Measurements from ENCODE around the gene ZFAND2B.
"Not testable (repeated sequence)": the region's sequence is repeated elsewhere in the genome, so short reads cannot be mapped to it uniquely, and the experiment has no call there.

ZFAND2B gene

DNA sequence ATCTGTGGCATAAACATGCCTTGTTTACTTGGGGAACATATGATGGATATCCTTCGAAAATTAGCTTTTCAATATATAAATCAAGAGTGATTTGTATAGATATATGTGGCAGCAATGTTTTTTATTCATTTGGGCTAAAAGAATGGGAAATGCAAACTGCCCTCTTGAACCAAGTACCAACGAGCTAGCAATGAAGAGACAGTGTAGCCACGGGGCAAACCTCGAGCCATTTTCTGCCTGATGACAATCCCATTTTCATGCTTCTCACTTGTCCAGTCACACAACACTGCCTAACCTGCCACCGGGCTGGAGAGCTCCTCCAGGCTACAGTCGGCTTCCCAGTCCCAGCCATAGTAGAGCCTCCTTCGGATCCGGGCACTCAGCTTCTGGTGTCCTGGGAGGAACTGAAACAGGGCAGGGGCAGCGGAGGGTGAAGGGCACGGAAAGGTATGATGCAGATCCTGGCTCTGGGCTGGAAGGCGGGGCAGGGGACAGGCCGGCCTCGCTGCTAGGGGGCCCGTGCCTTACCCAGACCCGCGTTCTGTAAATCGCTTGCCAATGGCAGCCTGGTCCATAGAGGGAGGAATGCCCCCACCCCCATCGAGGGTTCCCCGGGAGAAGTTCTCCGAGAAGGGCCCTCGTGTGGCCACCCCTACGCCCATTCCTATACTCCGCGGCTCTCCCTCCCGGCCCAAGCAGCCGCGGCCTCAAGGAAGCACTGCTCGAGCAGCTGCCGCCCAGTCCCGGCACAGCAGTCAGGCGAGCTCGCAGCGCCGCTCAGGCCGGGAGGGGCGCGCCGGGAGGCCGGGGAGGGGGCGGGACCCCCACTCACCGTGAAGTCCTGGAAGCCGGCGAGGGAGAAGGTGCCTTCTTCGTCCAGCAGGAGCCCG is 30.4 kb upstream of the ZFAND2B start:
- DNase-seq, result no peak

DNA sequence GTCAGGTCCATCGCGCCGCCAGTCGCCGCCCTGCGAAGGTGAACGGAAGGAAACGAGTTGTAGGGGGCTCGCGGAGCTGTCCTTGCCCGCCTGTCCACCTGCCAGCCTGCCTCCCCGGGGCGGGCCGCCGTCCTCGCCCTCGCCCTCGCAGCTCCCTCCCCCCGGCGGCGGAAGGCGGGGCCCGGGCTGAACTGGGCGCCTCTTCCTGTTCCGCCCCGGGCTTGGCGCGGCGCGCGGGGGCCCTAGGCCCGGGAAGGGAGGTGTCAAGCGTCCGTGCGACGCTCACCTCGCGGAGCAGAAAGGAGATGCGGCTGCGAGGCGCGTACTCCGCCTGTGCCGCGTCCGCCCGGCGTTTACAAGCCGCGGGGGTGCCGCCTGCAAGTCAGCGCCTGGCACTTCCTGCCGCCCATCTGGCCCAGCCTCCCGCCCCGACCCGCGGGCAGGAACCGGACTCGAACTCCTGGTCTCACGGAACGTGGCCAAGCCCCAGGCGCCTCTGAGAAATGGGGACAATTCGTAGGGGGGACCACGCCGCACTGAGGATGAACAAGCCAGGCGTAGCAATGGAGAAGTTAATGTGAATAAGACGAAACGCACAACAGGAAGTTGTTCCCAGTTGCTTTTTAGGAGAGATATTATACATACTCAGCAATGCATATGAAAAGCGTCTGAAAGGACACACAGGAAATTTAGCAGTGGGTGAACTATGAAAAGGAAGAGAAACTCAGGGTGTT is 29.6 kb upstream of the ZFAND2B start, which contains the start of gene CNPPD1:
TSS of gene CNPPD1 (minus strand) at position 108 of the 734 bp plus-strand sequence. CDS start at position 11, 97 bp downstream.
- DNase-seq, result peak; percentile 64

DNA sequence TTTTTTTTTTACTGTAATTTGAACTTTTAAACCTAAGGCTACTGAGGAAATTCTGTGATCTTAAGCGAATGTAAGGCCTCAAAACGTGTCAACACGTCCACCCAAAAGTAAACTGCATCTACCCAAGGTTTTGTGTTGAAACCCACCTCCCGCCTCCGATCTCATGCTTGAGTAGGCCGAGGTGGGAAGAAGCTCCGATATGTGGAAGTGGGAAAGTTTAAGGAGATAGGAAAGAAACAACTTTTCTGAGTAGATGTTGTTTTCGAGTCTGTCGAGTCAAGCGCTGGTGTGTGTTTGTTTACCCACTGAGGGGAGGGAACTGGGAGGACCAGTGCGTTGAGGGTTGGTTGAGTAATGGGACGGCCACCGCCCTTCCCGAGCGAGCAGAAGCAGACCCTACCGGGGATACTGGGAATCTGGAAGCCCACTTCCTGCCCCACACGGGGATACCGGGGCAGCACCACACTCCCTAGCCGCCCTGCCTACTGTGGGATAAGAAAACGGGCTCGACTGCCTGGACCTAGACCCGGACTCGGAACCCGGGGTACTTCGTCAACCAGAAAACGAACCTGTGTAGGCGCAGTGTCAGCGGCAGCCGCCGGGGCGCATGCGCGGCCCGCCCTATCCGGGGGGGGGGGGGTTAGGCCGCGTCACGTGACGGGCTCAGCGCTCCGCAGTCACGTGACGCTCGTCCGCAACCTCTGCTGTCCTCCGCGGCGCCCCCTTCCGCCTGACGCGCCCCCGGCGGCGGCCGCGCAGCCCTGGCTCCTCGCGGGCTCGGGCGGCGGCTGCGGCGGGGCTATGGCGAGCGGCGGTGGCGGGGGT is 28.8 kb upstream of the ZFAND2B start, which contains the start of gene RETREG2:
TSS of gene RETREG2 (plus strand) at position 724 of the 825 bp plus-strand sequence. CDS start at position 802, 78 bp downstream.
- DNase-seq, result peak; percentile 77

DNA sequence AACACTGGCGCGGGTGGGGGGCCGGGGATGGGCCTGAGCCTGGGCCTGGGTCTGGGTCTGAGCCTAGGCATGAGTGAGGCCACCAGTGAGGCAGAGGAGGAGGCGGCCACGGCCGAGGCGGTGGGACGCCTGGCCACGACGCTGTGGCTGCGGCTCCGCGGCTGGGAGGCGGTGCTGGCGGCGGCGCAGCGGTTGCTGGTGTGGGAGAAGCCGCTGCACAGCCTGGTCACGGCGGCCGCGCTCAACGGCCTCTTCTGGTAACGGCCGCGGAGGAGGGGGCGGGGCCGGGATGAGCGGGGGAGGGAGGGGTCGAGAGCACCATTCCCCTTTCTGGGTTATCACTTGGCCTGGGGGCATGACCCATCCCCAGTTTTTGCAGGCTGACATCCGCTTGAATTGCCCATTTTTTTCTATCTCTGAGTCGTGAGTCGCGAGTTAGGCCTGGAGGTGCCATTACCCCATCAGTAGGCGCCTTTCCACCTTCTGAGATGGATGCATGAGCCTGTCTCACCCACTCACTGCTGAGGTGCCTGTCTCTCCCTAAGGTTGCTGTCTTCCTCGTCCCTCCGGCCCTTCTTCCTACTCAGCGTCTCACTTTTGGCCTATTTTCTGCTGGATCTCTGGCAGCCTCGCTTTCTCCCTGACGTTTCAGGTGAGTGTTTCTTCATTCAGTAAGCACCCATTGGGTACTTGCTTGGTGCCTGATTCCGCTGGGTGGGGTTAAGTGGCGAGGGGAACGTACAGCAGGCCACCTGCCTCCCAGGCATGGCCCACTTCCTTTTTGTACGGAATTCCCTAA is 28.0 kb upstream of the ZFAND2B start:
- DNase-seq, result no peak

DNA sequence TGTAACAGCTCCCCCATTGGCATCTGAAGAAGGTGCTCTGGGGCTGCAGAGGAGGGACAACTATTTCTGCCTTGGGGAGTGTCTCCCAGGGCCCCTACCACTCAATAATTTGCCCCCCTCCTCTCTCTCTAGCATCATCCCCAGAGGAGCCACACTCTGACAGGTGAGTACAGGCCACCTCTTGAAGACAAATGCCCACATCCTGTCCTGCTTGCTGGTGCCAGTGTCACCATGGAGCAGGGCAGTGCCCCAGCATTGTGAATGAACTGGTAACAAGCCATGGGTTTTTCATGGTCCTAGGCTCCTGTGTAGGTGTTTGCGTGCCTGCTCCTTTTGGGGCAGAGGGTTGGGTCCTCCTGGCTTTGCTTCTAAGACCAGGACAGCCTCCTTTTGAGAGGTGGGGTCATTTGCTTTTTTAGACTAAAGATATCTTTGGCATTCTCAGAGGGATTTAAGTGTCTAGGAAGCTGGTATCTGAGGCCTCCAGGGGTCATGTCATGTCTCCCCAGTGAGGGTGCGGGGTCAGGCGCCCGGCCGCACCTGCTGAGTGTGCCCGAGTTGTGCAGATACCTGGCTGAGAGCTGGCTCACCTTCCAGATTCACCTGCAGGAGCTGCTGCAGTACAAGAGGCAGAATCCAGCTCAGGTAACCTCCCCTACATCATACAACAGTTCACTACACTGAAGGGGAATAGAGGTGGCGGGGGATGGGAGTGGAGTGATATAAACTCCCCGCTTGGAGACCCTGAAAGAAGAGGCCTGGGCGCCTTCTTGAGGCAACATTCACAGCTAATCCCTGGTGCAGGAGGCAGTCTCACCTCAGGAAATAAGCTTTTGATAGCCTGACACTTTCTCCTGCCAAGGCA is 26.7 kb upstream of the ZFAND2B start:
- no peak for DNase-seq

DNA sequence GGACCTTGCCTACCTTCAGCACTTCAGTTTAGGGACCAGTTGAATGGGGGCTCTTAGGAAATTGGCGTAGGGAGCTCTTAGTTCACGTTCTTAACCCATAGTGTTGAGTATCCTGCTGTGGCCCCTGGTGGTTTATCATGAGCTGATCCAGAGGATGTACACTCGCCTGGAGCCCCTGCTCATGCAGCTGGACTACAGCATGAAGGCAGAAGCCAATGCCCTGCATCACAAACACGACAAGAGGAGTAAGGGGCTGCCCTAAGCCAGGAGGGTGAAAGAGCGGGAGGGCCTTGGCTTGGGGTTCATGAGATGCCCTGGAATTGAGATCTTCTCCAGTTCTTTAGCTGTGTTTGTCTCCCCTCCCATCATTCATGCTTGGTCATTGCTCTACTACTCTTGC is 25.6 kb upstream of the ZFAND2B start:
- no peak for DNase-seq

DNA sequence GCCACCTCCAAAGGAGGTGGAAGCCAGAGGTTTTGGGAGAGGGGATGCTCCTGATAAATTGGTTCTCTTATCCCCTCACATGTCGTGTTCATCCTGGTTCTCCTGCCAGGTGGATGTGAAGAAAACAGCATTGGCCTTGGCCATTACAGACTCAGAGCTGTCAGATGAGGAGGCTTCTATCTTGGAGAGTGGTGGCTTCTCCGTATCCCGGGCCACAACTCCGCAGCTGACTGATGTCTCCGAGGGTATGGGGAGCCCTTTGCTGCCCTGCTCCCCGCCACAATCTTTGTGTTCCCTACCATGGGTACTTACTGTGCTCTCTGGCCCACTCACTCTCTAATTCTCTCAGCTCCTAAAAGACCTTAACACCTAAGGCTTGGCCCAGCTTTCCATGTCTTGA is 25.1 kb upstream of the ZFAND2B start:
- no peak for DNase-seq

DNA sequence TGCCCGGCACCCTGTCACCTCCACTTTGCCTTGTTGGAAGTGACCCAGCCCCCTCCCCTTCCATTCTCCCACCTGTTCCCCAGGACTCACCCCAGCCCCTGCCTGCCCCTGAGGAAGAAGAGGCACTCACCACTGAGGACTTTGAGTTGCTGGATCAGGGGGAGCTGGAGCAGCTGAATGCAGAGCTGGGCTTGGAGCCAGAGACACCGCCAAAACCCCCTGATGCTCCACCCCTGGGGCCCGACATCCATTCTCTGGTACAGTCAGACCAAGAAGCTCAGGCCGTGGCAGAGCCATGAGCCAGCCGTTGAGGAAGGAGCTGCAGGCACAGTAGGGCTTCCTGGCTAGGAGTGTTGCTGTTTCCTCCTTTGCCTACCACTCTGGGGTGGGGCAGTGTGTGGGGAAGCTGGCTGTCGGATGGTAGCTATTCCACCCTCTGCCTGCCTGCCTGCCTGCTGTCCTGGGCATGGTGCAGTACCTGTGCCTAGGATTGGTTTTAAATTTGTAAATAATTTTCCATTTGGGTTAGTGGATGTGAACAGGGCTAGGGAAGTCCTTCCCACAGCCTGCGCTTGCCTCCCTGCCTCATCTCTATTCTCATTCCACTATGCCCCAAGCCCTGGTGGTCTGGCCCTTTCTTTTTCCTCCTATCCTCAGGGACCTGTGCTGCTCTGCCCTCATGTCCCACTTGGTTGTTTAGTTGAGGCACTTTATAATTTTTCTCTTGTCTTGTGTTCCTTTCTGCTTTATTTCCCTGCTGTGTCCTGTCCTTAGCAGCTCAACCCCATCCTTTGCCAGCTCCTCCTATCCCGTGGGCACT is 24.0 kb upstream of the ZFAND2B start:
- no peak for DNase-seq

DNA sequence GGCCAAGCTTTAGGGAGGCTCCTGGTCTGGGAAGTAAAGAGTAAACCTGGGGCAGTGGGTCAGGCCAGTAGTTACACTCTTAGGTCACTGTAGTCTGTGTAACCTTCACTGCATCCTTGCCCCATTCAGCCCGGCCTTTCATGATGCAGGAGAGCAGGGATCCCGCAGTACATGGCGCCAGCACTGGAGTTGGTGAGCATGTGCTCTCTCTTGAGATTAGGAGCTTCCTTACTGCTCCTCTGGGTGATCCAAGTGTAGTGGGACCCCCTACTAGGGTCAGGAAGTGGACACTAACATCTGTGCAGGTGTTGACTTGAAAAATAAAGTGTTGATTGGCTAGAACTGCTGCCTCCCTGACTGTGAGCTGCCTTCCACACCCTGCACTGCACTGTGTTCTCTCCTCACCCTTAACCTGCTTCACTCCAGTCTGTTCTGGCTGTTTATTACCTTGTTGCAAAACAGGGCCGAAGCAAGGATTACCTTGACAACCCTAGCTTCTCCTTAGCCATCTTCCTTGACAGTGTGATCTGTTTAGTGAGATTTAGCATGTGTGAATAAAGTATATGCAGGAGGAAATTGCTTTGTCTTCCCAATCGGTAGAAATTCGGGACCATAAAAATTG is 23.3 kb upstream of the ZFAND2B start:
- no peak for DNase-seq

DNA sequence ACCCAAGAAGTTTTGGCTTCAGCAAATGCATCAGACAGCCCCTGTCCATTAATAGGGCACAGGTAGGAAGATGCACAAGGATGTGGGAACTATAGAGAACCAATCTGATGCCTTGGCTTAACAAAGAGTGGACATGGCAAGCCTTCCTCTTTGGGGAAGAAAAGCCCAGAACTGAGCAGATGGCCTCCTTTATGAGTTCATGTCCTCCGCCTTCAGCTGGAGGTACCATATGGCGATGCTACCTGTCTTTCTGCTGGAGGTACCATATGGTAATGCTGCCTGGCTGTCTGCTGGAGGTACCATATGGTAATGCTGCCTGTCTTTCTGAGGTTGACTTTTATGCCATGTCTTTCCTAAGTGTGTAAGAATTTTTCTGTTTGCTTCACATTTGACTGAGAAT is 22.5 kb upstream of the ZFAND2B start:
- peak; percentile 81 for DNase-seq

DNA sequence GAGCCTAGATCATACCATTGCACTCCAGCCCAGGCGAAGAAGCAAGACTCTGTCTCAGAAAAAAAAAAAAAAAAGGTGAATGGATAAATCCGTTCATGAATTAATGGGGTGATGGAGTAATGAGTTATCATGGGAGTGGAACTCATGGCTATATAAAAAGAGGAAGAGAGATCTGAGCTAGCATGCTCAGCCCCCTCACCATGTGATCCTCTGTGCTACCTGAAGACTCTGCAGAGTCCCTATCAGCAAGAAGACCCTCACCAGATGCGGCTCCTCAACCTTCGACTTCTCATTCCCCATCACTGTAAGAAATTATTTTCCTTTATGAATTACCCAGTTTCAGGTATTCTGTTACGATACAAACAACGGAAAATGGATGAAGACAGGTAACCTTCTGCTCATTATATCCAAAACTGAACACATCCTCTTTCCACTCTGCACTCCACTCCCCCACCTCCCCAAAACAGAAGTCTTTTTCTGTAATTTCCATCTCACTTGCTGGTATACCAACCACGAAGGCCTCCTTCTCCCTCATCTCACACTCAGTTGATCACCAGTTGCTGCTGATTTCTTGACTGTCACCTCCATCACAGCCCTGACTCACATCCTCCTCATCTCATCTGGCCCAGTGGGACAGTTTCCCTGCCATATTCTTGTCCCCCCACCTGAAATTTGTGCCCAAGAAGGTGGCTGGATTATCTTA is 19.7 kb upstream of the ZFAND2B start:
- DNase-seq, result no peak

DNA sequence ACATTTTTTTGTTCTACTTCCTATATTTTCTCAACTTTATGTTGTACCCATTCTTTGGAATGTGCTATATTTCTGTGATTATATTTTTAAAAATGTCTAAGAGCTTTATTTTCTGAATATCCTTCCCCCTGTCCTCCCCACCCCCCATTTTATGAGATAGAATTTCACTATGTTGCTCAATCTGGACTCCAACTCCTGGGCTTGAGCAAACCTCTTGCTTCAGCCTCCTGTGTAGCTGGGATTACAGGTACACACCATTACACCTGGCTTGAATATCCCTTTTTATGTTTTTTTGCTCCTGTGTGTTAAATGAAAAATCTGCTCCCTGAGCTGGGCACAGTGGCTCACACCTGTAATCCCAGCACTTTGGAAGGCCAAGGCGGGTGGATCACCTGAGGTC is 9.2 kb upstream of the ZFAND2B start:
- DNase-seq, result no peak

DNA sequence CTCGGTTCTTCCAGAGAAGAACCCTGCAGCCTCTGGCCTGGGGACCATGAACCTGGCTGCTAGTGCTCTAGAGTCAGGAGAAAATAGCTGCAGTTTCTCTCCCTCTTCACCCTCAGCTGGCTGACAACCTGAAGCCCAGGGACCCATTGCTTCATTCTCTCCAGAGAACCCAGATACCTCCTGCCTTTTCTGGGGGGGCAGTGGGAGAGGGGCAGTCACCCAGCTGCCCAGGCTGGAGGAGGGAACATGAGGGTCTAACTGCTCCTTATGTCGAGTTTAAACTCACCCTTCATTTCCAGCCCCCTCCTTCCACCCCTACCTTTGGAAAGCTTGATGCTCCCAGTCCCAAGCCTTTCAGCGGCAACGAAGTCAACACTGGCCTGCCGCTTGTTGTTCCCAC is 7.6 kb upstream of the ZFAND2B start:
- DNase-seq, result no peak

DNA sequence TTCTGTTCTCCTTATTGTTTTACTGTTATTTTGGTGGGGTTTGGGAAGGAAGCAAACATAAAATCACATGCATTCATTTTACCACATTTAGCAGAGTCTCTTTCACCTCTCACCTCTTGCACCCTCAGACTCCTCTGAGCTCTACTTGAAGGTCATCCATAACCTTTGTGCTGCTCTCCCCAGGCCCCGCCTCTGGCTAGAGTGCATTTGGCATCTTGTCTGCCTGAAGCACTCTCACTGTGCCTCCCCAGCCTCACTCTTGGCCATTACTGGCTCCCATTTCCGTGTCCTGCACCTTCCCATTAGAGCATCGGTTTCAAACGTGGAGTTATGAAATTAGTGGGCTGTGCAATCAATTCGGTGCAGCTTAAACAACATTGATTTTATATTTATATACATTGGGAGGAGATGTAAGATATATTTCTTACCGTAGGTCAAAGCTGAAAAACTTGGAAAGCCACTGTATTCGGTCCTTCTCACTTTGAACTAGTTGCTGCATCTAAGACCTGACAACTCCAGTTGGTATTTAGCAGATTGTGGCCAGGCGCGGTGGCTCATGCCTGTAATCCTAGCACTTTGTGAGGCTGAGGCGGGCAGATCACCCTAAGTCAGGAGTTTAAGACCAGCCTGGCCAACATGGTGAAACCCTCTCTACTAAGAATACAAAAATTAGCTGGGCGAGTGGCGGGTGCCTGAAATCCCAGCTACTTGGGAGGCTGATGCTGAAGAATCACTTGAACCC is 6.9 kb upstream of the ZFAND2B start:
- DNase-seq, result no peak

DNA sequence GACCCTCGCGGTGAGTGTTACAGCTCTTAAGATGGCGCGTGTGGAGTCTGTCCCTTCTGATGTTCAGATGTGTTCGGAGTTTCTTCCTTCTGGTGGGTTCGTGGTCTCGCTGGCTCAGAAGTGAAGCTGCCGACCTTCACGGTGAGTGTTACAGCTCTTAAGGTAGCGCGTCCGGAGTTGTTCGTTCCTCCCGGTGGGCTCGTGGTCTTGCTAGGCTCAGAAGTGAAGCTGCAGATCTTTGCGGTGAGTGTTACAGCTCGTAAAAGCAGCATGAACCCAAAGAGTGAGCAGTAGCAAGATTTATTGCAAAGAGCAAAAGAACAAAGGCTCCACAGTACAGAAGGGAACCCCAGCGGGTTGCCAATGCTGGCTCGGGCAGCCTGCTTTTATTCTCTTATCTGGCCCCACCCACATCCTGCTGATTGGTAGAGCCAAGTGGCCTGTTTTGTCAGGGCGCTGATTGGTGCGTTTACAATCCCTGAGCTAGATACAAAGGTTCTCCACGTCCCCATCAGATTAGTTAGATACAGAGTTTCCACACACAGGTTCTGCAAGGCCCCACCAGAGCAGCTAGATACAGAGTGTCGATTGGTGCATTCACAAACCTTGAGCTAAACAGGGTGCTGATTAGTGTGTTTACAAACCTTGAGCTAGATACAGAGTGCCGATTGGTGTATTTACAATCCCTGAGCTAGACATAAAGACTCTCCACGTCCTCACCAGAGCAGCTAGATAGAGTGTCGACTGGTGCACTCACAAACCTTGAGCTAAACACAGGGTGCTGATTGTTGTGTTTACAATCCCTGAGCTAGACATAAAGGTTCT is 5.9 kb upstream of the ZFAND2B start:
- DNase-seq, result not testable (repeated sequence)

DNA sequence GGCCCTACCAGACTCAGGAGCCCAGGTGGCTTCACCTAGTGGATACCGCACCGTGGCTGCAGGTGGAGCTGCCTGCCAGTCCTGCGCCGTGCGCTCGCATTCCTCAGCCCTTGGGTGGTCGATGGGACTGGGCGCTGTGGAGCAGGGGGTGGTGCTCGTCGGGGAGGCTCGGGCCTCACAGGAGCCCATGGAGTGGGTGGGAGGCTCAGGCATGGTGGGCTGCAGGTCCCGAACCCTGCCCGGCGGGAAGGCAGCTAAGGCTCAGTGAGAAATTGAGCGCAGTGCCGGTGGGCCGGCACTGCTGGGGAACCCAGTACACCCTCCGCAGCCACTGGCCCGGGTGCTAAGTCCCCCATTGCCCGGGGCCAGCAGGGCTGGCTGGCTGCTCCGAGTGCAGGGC is 5.3 kb upstream of the ZFAND2B start:
- DNase-seq, result not testable (repeated sequence)

DNA sequence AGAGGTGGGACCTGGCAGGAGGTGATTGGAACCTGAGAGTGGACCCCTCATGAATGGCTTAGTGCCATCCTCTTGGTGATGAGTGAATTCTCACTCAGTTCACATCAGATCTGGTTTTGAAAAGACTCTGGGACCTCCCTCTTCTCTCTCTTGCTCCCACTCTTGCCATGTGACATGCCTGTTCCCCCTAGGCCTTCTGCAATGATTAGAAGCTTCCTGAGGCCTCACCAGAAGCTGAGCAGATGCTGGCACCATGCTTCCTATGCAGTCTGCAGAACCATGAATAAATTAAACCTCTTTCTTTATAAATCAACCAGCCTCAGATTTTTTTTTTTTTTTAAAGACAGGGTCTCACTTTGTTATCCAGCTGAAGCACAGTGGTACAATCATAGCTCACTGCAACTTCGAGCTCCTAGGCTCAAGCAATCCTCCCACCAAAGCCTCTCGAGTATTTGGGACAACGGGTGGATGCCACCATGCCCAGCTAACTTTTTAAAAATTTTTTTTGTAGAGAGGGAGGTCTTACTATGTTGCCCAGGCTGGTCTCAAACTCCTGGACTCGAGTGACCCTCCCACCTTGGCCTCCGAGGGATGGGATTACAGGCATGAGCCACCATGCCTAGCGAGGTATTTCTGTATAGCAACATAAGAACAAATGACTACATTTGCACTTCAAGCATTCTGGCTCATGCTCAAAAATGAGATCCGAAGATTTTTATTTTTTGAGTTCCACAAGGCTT is 2.0 kb upstream of the ZFAND2B start:
- no peak for DNase-seq
